HG03135 (cell line): ENCODE measurements around the gene GPR158.
"Not testable (repeated sequence)": the region's sequence is repeated elsewhere in the genome, so short reads cannot be mapped to it uniquely, and the experiment has no call there.

Experiments used
- ATAC-seq: cut with Tn5 transposase; IDR thresholded peaks from one replicate; pipeline ENCODE4 v1.9.1; 2021; ENCODE audit warnings: mild to moderate bottlenecking, moderate library complexity; ENCODE audit not compliant: unreplicated experiment

GPR158 gene

DNA sequence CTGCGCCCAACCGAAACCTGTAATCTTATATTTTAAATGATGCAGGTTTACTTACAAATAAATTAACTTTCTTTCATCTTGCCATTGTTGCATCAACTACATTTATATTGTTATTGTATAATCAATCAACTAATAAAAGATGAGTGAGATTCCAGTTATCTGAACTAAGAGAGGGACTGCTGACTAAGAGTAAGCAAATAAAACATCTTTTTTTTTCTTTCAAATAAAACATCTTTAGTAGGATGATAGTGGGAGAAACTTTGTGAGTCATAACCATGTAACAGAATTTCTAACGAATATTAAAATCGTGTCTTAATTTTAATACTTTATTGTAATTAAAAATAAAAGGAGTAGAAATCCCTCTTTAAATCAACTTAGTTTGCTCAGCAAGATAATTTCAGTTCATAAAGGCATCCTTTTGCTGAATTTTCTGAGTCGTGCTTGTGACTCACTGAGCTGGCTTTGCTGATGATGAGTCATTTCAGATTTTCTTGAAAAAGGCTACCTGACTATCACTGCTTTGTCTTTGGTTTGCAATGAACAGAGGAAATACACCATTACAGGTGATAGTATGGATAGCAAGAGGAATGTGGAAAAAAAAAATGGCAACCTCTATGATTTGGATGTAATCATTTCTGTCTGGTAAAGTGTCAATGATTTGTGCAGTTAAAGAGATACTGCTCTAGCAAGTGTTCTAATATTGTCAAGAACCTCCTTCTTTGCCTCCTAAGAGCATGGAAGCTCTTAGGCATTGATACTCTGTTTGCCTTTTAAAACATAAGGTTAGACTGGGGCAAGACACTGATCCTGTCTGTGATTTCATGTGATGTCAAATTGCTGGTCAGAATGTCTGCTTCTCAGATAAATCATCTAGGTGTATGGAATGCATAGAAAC, 119.5 kb downstream of the GPR158 start:
- no peak for ATAC-seq

- ATAC-seq: no peak
Measured at GRCh38 chr10:25296324-25296723, 121.5 kb downstream of the GPR158 start.

- no peak for ATAC-seq
Measured at GRCh38 chr10:25297466-25297865, 122.7 kb downstream of the GPR158 start.

GRCh38 chr10:25300073-25300472, 125.3 kb downstream of the GPR158 start:
- ATAC-seq: no peak

DNA sequence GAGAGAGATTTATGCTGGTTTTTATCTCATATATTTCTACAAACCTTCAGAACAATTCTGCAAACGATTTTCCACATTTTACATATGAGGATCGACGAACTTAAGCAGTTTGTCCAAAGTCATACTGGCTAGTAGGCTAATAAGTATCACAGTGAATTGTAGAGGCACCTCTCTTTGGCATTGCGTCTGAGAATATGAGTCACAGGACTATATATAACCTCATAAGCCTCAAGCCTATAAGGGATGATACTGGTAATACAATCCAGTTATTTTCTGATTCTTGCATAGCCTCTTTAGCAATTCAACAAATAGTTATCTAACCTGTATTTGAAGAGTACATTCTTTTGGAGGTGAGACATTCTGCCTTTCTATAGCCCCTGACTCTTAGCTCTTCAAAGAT, 129.8 kb downstream of the GPR158 start:
- ATAC-seq: no peak

- no peak for ATAC-seq
Measured at GRCh38 chr10:25306386-25306785, 131.6 kb downstream of the GPR158 start.

GRCh38 chr10:25308278-25308677, 133.5 kb downstream of the GPR158 start:
- no peak for ATAC-seq

DNA sequence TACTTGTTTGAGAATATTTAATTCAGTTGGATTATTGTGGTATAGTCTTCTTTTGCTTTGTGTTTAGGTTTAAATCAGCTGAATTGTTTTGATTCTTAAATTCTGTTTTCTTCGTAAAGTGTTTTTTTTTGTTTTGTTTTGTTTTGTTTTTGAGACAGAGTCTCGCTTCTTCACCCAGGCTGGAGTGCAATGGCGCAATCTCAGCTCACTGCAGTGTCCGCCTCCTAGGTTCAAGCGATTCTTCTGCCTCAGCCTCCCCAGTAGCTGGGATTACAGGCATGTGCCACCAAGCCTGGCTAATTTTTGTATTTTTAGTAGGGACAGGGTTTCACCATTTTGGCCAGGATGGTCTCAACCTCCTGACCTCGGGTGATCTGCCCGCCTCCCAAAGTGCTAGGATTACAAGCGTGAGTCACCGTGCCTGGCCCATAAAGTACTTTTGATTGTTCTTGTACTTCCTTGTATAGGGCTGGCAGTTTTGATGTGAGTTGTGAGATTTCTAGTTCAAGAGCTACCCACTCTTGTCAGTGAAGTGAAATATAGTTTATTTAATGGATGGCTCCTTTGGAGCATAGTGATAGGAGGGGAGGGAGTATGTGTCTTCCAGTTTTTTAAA, 142.9 kb downstream of the GPR158 start:
- not testable (repeated sequence) for ATAC-seq

GRCh38 chr10:25327273-25327672, 152.5 kb downstream of the GPR158 start:
- ATAC-seq: no peak

- no peak for ATAC-seq
Measured at GRCh38 chr10:25328361-25328760, 153.6 kb downstream of the GPR158 start.

DNA sequence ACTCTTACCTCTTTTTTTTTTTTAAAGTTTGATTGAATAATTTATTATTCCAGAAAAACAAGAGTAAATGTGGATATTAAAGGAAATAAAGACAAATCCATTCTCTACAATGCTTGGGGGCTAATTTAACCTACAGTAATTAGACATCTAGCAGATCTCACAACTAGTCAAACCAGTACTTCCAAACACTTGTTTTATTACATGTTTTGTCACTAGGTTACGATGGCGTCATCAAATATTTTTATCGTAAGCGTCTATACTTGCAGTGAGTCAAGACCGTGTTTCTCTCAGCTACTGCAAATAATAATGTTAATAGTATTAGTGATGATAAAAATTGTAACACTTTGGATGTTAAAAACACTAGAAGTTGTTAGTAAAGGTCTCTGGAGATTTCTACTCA, 154.8 kb downstream of the GPR158 start:
- not testable (repeated sequence) for ATAC-seq

GRCh38 chr10:25334445-25334844, 159.6 kb downstream of the GPR158 start:
- no peak for ATAC-seq

DNA sequence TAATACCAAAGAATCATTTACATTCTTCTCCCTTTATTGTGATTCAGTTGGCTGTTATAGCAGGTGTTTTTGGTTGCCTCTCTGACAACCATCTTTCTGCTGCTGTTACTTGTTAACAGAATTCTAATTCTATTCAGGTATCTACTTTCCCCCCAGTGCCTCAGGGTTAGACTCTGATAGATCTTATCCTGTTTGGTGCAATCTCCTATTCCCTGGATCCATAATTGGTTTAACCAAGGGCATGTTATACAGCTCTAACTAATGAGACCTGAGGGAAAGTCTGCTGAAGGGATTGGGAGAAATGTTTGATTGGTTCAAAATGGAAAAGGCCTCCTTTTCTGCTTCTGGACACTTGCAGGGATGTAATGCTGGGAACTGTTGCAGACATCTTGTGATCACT, 161.5 kb downstream of the GPR158 start:
- no peak for ATAC-seq

GRCh38 chr10:25338271-25338670, 163.5 kb downstream of the GPR158 start:
- no peak for ATAC-seq

GRCh38 chr10:25339966-25340365, 165.2 kb downstream of the GPR158 start:
- ATAC-seq: no peak

- ATAC-seq: no peak
Measured at GRCh38 chr10:25349520-25349919, 174.7 kb downstream of the GPR158 start.

- ATAC-seq: no peak
Measured at GRCh38 chr10:25356609-25357008, 181.8 kb downstream of the GPR158 start.

DNA sequence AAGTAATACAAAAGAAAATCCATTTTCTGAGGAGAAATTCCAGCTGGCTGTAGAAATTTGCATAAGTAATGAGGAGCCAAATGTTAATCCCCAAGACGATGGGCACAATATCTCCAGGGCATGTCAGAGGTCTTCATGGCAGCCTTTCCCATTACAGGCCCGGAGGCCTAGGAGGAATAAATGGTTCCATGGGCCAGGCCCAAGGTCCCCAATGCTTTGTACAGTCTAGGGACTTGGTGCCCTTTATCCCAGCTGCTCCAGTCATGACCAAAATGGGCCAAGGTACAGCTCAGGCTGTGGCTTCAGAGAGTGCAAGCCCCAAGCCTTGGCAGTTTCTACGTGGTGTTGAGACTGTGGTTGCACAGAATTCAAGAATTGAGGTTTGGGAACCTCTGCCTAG, 182.5 kb downstream of the GPR158 start:
- no peak for ATAC-seq

DNA sequence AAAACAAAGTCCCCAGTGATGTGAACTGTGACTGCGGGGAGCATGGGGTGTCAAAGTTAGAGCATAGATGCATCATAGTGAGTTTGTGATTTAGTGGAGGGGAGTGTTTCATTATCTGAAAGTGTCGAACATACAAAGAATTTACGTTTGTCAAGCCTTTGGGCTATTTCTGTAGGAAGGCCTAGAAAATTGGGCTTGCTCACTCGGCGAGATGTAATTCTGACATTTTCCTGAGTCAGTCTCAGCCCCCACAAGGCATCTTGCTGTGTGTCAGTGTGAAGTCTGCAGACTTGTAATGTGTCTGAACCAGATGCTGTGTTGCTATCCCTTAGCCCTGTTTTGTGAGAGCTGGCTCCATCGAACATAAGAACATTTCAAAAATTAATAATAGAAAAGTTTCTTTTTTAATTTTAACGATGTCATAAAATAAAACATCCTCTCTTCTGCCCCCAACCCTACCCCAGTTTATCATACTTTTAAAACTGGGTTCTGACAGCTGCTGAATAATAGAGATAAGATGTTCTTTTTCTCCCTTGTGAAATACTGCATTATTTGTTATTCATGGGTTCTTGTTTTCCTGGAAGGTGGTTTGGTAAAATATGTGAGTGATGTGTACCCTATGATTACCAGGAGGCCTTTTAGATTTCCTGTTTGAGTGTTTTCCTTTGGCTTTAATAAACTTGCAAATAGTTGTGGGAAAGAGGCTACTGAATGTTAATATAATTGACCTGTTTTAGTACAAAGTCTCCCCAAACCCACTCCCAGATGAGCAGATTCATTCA, 207.4 kb downstream of the GPR158 start:
- ATAC-seq: no peak

DNA sequence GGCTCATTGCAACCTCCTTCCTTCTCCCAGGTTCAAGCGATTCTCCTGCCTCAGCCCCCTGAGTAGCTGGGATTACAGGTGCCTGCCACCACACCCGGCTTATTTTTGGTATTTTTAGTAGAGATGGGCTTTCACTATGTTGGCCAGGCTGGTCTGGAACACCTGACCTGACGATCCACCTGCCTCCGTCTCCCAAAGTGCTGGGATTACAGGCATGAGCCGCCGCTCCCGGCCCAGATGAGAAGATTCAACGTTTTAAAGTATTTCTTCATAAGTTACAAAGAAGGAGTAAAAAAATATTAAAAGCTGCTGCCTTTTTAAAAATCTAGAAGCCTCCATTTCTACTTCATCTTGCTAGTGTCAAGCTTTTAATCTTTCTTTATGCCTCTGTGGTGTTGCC, 208.1 kb downstream of the GPR158 start:
- not testable (repeated sequence) for ATAC-seq

DNA sequence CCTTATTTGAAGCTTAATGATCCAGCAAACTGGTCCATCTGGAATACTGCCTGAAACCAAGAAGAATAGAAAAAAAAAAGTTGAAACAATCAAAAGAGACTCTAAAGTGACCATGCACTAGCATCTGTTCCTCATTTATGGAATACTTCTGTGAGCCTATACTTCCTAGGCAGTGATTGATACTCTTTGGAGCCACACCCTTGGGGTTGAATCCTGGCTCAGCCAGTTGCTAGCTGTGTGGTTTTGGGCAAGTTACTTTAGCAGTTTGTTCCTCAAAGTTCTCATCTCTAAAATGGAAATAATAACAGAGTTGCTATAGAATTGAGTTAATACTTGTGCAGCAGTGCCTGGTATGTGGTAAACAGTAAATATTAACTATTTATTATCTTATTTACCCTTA, 208.9 kb downstream of the GPR158 start:
- ATAC-seq: no peak

DNA sequence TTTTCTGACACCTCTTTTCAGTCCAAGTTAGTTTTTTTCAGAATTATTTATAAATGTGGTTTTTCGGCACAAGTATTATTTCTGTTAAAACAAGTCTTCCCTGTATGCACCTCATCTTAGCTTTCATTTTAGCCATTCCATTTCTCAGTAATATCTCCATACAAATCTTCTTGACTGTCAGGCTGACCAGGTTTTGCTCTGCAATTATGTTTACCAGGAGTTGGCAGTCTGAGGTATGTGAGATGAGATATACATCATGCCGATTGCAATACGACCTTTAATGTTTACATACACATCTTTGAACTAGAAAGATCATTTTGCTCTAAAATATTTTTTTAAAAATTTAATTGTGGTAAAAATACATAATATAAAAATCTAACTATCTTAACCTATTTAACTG, 209.8 kb downstream of the GPR158 start:
- no peak for ATAC-seq
